Endothelial cell of umbilical vein (primary cell): ENCODE data around the gene BBS2.

Experiments
- POLR2A ChIP-seq: IDR thresholded peaks from 2 replicates; pipeline ENCODE4 v1.6.1; 2012; ENCODE audit warnings: low read depth, mild to moderate bottlenecking, control low read depth, low read length
- TF ChIP-seq, protein P1 (sequence below): IDR thresholded peaks from 2 replicates; pipeline ENCODE4 v1.6.1; 2011; ENCODE audit not compliant: insufficient read depth, insufficient read length

DNA sequence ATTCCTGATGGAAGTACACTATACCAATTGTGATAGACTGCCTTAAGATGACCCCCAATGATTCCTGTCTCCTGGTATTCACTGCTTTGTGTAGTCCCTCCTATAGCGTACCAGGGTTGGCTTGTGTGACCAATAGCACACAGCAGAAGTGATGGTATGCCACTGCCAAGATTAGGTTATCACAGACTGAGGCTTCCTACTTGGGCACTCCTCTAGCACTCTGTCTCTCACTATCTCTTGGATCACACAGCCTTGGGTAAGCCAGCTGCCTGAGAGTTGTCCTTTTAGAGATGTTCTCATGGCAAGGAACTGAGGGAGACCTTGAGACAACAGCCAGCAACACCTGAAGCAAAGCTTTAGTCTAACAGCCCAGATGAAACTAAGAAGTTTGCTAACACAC, 81.8 kb downstream of the BBS2 start:
- TF ChIP-seq, protein P1, sequence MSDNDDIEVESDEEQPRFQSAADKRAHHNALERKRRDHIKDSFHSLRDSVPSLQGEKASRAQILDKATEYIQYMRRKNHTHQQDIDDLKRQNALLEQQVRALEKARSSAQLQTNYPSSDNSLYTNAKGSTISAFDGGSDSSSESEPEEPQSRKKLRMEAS: no peak
- TF ChIP-seq POLR2A: no peak
